Measurements from ENCODE around the gene HTT. TPM values are rescaled to one million over a fixed set of nuclear protein-coding genes. Genes with fewer than 3 reads are reported as not detected.

HTT gene
- total and polyA plus RNA-seq, 2 of the 13 experiments (the other 11 are each of a cell fraction or from before 2014, with no cell fraction given): 17.5 to 19.5 TPM

- no peak for TF ChIP-seq ATF1 (CRISPR knock-in tag; IDR thresholded peaks at IDR 0.05)
- TF ChIP-seq TCF12 (IDR thresholded peaks at IDR 0.05): no peak
- TF ChIP-seq TCF12 (CRISPR knock-in tag; IDR thresholded peaks at IDR 0.05): peak; percentile 74; the same call in 1 of the 2 replicates
- TF ChIP-seq KDM1A (CRISPR knock-in tag; IDR thresholded peaks at IDR 0.05): no peak
- TF ChIP-seq ZBTB20 (CRISPR knock-in tag; IDR thresholded peaks at IDR 0.05; ENCODE audit: borderline replicate concordance, low read depth): no peak
- peak; percentile 55; the same call in 1 of the 2 replicates for TF ChIP-seq TBX2 (CRISPR knock-in tag; IDR thresholded peaks at IDR 0.05; ENCODE audit: borderline replicate concordance)
- peak; percentile 41; the same call in 1 of the 2 replicates for TF ChIP-seq PPARG (CRISPR knock-in tag; conservative IDR thresholded peaks at IDR 0.05)
- TF ChIP-seq ZNF792 (CRISPR knock-in tag; IDR thresholded peaks at IDR 0.05): peak; percentile 81
- 0 out of 2 replicates have a peak, but pooled peaks have one; percentile 24 for TF ChIP-seq ZBED4 (CRISPR knock-in tag; IDR thresholded peaks at IDR 0.05; ENCODE audit: borderline replicate concordance)
- TF ChIP-seq ZZZ3 (CRISPR knock-in tag; IDR thresholded peaks at IDR 0.05; ENCODE audit: borderline replicate concordance): no peak
- TF ChIP-seq ARHGAP35 (CRISPR knock-in tag; IDR thresholded peaks at IDR 0.05; ENCODE audit: borderline replicate concordance): no peak
- no peak for TF ChIP-seq ZNF577 (CRISPR knock-in tag; IDR thresholded peaks at IDR 0.05; ENCODE audit: borderline replicate concordance, low read depth)
- no peak for TF ChIP-seq MTF2 (CRISPR knock-in tag; IDR thresholded peaks at IDR 0.05; ENCODE audit: borderline replicate concordance)
- TF ChIP-seq ZNF788 (CRISPR knock-in tag; IDR thresholded peaks at IDR 0.05; ENCODE audit: borderline replicate concordance): peak; percentile 50; the same call in 1 of the 2 replicates
- TF ChIP-seq RELA (CRISPR knock-in tag; IDR thresholded peaks at IDR 0.05): no peak
- no peak for TF ChIP-seq ZNF75D (CRISPR knock-in tag; IDR thresholded peaks at IDR 0.05; ENCODE audit: borderline replicate concordance)
- no peak for TF ChIP-seq ZNF850 (CRISPR knock-in tag; conservative IDR thresholded peaks at IDR 0.05)
- TF ChIP-seq KMT2B (CRISPR knock-in tag; IDR thresholded peaks at IDR 0.05): no peak
Measured at GRCh38 chr4:3073158-3074077, 1.1 kb upstream of the HTT start (continued).

Measured in HepG2 (cell line).